GM19397 (cell line): ENCODE data around the gene TAX1BP1.
"Not testable (repeated sequence)": the region's sequence is repeated elsewhere in the genome, so short reads cannot be mapped to it uniquely, and the experiment has no call there.

Experiments
- ATAC-seq: cut with Tn5 transposase; IDR thresholded peaks from one replicate; pipeline ENCODE4 v1.9.1; 2021; ENCODE audit warnings: mild to moderate bottlenecking, moderate library complexity; ENCODE audit not compliant: unreplicated experiment

The TAX1BP1 gene

DNA sequence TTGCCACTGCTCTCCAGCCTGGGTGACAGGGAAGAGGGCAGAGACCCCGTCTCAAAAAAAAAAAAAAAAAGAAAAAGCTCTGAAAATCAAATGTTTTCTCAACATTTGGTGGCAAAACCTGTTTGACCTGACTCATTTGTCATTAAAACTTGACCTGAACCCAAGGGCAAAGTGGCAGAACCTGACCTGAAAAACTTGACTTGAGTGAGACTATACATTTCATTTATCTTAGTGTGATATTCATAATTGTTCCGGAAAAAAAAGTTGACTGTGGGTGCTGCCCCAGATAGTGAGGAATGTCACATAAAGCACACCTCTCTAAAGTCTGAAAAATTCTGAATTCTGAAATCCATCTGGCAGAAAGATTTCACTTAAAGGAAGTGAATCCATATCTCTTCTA lies 2.3 kb upstream of the TAX1BP1 start:
- ATAC-seq, result no peak

- ATAC-seq, result peak; percentile 31
These were observed 557 bp upstream of the TAX1BP1 start for GRCh38 chr7:27739301-27739908.

- peak; percentile 72 for ATAC-seq
These were observed 606 bp downstream of the TAX1BP1 start for GRCh38 chr7:27740449-27741086.

GRCh38 chr7:27742091-27742710 lies 2.2 kb downstream of the TAX1BP1 start:
- ATAC-seq, result not testable (repeated sequence)

GRCh38 chr7:27745064-27745583 lies 5.2 kb downstream of the TAX1BP1 start:
- no peak for ATAC-seq

GRCh38 chr7:27746486-27746885 lies 6.5 kb downstream of the TAX1BP1 start:
- no peak for ATAC-seq

DNA sequence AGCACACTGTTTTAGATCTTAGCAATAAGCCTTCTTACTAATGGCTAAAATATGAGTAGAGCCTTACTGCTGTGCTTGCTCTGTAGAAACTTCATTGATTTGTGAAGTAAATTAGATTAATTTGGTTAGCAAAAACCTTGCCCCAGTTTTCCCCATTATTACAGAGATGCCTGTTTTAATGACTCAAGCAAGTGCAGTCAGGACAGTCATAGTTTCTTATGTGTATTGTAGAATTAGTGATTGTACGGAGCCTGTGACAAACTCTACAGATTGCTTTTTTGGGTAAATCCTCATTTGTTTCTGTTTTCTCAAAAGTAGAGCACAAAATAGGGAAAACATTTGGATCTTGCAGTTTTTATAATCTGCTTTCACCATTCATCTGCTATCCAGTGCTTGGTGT lies 7.0 kb downstream of the TAX1BP1 start:
- ATAC-seq, result no peak

DNA sequence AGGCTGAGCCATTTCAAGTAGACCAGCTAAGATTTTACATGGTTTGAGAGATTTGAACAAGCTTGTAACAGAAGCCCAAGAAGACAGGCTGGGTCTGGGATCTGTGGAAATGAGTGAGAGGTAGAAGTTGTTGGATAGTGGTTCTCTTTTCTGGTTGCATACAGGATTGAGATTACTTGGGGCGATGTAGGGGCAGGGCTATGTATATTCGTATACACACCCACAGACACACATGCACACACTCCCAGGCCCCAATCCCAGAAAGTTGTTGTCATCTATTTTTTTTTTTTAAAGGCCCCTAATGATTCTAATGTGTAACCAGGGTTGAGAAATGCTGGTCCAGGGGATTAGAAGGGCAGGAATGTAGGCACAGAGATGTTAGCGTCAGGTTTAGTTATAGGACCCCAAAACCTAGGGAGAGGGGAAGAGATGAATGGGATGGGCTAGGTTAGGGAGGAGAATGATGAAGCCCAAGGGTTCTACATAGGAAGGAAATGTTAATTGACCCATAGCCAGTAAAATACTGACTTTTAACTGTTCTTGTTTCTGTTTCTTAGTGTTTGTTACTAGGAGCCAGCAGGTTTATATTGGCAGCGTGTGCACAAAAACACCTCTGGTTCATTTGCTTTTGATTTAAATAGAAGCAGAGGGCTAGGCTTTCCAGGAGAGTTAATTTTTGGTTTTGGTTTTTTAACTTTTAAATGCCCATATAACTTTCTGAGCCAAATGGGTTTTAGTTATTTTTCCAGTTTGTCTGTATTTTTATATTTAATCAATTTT lies 7.8 kb downstream of the TAX1BP1 start:
- ATAC-seq, result no peak

DNA sequence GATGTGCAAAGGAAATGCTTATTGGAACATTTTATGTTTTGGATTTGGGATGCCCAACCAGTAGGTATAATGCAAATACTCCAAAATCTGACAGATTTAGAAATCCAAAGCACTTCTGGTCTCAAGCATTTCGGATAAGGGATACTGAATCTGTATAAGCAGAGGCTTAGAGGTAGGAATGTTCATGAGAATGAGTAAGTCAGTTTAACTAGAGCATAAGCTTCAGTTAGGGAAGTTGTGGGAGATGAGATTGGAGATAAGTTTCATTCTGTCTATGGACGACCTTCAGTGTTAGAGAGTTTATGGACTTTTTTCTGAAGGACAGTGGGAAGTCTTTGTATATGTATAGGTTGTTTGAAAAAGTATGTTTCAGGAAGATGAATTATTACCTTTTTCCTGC lies 10.4 kb downstream of the TAX1BP1 start:
- ATAC-seq, result no peak

DNA sequence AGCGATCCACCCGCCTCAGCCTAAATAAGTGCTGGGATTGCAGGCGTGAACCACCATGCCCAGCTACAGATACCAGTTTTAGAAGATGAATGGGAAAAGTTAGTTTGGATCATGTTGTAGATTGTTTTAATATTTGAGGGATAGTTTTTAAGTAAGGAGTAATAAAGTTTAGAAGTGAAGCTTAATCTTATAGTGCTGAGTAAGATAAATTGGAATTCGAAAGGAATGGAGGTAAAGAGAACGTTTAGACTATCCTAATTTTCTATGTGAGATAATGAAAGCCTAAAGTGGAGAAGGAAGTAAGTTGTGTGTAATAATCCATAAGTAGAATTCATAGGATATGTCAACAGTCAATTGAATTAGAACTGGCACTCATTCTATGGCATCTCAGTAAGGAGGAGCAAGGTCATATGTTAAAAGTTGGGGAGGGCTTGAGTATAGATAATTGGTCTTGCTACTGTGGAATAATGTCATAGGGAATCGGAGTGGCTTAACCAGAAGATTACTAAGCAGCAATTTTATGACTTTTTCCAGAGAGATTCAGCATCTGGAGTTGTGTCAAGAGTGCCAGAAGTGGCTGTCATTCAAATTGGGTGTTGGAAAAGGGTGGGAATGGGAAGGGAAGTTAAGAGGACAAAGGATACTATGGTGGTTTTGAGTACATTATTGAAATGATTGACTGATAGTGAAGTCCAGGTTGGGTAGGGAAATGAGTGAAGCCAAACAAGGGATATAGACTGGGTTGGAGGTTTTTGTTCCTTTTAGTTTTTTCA lies 12.1 kb downstream of the TAX1BP1 start:
- no peak for ATAC-seq

DNA sequence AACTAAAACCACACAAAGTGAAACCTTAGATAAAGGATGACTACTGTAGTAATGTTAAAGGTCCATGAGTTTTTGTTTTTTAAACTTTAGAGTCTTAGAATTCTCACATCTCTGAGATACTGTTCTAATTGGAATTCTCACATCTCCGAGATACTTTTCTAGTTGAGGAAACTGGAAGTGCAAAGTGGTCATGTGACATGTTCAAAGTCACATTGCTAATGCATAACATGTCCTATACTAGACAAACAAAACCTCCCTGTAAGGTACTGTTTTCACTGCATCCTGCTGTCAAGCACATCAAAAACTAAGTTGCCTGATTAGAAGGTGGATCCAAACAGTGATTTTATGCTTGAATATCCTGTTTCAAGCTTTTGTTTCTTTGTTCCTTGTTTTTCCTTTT lies 13.9 kb downstream of the TAX1BP1 start:
- ATAC-seq, result no peak

GRCh38 chr7:27756298-27756697 lies 16.3 kb downstream of the TAX1BP1 start:
- ATAC-seq, result no peak

DNA sequence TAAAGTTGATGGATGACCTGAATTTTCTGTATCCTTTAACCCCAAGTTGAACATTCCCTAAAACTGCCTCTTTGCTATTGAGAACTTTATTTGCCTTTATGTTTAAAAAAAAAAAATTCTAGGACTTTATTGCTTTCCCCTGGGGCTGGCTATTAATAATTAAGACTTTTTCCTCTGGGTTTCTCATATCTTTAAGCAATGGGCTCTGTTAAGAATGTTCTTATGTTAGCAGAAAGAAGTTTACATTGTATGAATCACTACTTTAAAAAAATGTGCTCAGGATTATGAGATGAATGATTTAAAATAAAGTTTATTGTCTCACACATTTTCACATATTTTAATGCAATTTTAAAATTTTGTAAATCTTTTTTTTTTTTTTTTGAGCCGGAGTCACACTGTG lies 19.5 kb downstream of the TAX1BP1 start:
- ATAC-seq, result no peak

GRCh38 chr7:27762062-27762461 lies 22.1 kb downstream of the TAX1BP1 start:
- no peak for ATAC-seq

GRCh38 chr7:27763983-27764508 lies 24.1 kb downstream of the TAX1BP1 start:
- ATAC-seq, result no peak

DNA sequence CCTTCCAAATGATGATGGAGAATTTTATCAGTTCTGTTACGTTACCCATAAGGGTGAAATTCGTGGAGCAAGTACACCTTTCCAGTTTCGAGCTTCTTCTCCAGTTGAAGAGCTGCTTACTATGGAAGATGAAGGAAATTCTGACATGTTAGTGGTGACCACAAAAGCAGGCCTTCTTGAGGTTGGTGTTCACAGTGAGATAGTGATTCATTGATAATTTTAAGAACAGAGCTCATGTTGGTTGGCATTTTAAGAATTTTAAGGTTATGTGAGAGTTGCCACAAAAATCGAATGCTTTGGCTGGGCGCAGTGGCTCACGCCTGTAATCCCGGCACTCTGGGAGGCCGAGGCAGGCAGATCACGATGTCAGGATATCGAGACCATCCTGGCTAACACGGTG lies 25.9 kb downstream of the TAX1BP1 start:
- no peak for ATAC-seq

DNA sequence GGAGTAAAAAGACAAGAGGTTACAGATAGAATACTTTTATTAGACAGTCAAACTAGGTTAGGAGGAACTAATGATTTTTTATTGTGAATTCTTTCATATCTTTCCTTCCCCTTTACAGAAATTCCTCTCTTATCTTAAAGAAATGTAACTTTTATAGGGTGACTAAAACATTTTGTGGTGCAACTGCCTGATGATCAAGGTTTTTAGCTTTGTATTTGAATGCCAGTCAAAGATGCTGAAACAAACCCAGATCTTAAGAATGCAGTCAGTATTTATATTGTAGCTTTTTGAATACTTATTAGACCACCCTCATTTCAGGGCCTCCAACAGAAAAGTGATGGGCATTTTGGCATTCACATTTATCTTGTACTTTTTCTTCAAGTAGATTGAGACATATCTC lies 27.4 kb downstream of the TAX1BP1 start:
- no peak for ATAC-seq

DNA sequence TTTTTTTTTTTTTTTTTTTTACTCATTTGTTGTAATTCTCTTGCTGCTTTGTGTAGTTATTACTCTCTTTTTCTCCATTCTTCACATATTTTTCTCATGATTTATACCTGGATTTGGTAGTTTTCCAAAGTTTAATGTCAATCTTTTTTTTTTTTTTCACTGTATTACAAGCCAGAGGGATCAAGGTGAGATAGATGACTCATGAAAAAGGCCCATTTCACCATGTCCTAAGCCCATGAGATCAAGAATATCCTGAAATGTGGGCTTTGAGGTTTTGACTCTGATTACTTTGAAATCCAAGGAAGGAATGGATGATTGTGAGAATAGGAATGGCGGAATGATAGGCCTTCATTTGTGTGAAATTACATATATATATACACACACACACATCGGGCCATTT lies 31.1 kb downstream of the TAX1BP1 start:
- no peak for ATAC-seq

DNA sequence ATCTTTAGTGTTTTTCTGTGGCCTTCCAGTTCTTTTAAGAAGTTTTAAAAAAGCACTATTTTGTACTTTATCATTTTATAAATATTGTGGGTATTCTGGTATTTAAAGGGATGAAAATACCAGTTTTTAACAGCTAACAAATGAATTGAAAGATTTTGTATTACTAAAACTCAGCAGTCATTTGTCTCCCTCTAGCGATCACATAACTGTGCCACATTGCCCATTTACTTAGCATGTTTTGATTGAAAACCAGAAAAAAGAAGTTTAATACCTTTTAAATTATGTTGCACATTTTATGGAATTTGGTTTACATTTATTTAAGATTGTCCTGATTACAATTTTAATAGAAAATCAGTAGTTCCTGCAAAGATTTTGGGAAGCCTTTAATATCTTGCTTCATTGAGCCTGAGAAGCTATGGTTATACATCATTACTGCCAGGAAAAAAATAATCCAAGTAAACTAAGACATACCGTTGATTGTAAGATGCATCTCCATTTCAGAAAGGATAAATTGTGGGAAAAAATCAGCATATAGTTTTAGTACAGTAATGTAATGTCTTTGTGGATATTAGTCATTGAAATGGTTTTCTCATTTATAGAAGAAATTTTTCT lies 34.9 kb downstream of the TAX1BP1 start:
- ATAC-seq, result no peak

- no peak for ATAC-seq
These were observed 35.8 kb downstream of the TAX1BP1 start for GRCh38 chr7:27775782-27776181.
